NCI-H226 (cell line): Measurements from ENCODE around the gene ZNF229.
A peak's percentile ranks its signal among the peaks of the same experiment; 100 is the strongest.
"Not testable (repeated sequence)": the region's sequence is repeated elsewhere in the genome, so short reads cannot be mapped to it uniquely, and the experiment has no call there.

Experiments used
- DNase-seq: peaks from one replicate; pipeline ENCODE4 v3.0.0-alpha.2; 2015

ZNF229 gene

DNA sequence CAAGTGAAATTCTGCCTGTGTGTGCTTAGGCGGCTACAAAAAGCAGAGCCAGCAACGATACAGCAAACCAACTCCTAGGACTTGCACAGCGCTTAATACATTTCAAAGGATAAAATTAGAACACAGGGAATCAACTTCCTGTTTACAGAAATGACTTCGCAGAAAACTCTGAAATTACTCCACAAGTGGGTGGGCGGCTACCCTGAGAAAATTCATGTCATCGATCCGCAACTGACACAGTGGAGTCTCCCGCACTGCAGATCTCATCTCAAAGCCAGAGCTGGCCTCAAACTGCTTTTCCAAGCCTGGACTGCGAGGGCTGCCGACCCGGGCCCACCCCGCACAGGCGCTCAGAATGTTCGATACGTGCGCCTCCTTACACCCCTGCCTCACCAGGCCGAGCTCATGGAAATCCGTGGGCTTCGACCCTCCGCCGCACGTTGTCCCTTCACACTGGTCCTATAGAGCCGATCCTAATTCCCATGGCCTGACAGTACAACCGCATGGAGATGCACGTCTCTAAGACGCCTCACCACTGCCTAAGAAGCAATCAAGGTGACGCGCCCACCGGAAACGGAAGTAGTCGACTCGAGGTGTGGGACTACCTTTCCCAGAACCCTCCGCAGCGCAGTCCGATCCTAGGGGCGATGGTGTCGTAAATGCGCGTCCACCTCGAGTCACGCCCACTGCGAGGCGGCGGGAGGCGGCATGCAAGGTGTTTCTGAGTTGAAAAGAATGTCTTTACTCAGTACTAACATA lies at the start of gene ZNF229:
ZNF229 (minus strand) TSS at position 557 of the 759 bp plus-strand sequence. CDS start 5,625 bp downstream, outside the sequence.
- peak; percentile 97 for DNase-seq

DNA sequence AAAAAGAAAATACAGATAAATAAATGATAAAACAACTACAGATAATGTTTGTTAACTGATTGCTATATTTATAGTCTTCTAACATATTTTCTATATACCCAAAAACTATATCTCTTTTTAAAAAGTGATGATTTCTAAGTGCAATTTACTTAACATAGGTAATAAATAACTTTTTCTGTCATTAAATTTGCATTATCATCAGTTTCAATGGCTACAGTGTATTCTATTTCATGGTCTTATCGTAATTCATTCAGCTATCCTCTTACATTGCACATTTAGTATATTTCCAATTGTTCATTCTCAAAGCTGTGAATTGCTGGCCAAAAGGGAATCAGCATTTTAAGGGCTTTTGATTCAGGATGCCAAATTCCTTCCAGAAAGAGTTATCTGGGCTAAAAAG lies 48.4 kb upstream of the ZNF229 start:
- no peak for DNase-seq

DNA sequence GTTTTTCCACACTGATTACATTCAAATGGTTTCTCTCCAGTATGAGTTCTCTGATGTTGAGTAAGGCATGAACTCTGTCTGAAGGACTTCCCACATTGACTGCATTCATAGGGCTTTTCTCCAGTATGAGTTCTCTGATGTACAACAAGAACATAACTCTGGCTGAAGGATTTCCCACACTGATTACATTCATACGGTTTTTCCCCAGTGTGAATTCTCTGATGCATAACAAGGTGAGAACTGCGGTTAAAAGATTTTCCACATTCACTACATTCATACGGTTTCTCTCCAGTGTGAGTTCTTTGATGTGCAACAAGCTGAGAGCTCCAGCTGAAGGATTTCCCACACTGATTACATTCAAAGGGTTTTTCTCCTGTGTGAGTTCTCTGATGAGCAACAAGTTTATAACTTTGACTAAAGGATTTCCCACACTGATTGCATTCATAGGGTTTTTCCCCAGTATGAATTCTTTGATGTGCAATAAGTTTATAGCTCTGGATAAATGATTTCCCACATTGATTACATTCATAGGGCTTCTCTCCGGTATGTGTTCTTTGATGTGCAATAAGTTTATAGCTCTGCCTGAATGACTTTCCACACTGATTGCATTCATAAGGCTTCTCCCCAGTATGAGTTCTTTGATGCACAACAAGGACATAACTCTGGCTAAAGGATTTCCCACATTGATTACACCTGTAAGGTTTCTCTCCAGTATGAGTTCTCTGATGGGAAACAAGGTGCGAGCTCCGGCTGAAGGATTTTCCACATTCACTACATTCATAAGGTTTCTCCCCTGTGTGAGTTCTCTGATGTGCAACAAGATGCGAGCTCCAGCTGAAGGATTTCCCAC lies 28.5 kb upstream of the ZNF229 start:
- DNase-seq = peak; percentile 18

DNA sequence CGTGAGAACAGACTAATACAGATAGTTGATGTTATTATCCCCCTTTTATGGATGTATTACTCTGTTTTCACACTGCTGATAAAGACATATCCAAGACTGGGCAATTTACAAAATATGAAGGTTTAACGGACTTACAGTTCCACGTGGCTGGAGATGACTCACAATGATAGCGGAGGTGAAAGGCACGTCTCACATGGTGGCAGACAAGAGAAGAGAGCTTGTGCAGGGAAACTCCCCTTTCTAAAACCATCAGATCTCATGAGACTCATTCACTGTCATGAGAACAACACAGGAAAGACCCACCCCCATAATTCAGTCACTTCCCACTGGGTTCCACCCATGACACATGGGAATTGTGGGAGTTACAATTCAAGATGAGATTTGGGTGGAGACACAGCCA lies 20.5 kb upstream of the ZNF229 start:
- DNase-seq = not testable (repeated sequence)

DNA sequence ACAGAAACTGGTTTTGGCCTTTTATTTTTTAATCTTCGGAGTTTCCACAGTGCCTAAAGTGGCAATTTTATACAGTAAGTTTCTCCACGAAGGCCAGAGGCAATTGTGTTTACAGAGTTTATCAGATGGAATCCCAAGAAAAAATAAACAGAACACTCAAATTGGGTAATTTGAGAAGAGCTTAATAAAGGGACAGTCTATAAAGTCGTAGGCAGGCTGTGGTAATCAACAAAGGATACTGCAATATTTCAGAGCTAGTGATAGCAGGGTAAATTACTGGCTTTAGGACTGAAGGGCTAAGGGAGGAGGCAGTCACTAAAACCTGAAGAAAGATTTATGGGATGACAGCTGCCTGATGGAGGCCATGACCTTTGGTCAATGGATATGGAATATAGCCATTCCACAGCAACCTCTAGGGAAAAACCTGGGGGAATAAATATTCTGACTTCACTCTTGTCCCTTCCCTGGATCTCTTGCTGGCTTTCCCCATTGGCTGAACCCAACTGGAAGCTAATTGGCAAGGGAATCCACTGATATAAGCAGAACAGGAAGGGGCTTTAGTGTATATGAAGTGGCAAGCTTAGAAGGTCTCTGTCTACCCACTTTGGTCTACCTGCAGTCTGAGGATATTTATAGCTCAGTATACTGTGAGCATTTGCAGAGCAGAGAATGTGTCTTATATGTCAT lies 14.5 kb upstream of the ZNF229 start:
- not testable (repeated sequence) for DNase-seq

DNA sequence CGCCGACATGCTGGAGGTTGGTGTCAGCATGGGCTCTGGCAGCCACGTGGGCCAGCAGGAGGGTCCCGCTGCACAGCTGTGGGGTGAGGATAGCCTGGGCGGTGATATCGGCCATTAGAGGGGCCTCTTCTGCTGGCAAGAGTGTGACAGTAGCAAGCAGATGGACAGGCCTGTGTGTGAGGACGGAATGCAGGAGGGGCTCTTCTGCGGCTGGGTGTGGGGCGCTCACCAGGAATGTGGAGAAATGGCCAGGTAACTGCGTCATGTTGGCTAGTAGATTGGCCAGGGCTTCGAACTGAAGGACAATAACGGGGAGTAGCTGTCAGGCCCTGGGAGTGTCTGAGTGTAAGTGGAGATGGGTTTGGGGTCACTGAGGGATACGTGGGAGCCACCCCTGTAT lies 7.7 kb upstream of the ZNF229 start:
- not testable (repeated sequence) for DNase-seq

DNA sequence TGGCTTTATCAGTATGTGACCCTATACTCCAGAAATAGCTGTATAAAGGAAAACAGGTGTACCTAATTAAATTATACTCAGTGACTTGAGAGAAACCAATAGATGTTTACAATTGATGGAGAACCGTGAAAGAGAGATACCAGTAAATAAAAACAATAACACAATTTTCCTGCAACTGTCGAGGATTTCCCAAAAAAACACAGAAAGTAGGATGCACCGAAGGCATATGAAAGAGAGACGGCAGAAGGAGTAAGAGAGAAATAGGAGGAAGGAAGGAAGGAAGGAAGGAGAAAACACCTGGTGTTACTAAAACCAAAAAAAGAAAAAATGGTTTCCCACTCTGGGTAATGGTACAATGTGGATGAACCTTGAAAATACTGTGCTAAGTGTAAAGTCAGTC lies 6.8 kb upstream of the ZNF229 start:
- no peak for DNase-seq

DNA sequence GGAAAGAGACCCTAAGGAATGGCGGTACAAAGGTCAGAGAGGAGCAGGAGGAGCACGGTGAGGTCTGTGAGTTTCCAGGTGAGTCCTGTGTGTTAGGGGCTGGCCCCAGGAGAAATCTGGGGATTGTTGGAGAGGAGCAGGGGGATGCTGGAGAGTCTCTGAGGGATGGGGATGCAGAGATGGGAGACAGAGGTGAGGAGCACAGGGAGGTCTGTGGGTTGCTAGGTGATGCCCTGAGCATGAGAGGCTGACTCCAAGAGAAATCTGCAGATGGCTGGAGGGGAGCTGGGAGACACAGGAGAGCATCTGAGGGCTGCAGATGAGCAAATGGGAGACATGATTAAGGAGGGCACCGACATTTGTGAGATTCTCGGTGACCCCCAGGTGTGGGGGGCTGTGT lies 4.1 kb upstream of the ZNF229 start:
- DNase-seq = no peak

DNA sequence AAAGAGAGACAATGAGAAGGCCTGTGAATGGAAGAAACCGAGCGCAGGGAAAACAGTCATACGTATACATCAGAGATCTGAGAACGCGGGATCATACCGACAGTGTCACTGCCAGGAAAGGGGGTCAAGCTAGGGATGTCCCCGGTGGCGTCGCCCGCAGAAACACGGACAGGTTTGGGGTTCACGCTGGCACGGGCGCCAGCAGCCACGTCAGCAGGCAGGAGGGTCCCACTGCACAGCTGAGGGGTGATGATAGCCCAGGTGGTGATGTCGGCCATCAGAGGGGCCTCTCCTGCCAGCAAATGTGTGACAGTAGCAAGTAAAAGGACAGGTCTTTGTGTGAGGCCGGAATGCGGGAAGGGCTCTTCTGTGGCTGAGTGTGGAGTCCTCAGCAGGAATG lies 3.4 kb upstream of the ZNF229 start:
- DNase-seq = no peak

DNA sequence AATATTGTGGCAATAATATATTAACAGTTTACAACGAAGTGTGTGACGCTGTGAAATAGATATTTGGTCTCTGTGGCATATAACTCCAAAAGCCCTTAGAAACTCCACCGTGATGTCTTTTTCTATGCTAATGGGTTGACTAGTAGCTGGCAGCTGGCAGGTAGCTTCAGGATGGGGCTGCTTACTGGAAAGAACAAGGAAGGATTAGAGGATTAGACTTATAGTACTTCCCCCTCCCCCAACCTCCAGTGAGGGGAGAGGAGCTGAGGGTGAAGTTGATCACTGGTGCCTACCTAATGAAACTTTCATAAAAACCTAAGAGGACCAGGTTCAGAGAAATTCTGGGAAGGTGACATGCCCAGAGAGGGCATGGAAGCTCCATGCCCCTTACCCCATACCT lies 9.8 kb downstream of the ZNF229 start:
- DNase-seq = no peak

DNA sequence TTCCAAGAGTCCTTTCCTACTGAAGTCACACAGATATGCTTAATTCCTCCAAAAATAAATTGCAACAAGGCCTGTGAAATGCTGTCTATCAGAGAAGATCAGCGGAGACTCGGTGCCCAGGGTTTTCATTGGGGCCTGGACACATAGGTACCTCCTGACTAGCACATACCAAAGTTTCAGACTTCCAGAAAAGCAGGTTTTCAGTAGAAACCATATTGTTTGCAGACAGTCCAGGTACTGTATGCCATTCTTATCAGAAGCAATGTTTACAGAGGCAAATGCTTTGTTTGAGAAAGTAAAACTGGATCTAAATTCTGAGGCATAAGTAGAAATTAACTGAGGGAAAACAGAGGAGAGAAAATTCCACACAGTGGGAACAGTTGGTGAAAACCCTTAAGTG lies 12.8 kb downstream of the ZNF229 start:
- DNase-seq = no peak

DNA sequence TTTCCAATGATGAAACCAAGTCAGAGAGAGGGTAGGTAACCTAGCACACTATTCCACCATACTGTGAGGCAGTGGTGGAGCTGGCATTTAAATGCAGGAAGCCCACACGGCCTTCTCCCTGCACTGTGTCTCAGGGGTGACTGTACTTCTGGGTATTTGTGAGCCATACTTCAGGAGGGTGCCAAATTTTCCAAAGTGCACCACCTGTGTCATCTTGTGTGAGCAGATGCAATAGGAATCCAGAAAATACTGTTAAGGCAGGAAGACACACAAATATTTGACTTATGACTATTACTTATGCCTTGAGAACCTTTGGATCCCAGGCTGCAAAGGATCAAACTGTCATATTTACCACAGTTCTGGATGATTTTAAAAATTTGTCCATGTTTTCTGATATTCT lies 17.3 kb downstream of the ZNF229 start:
- peak; percentile 44 for DNase-seq

DNA sequence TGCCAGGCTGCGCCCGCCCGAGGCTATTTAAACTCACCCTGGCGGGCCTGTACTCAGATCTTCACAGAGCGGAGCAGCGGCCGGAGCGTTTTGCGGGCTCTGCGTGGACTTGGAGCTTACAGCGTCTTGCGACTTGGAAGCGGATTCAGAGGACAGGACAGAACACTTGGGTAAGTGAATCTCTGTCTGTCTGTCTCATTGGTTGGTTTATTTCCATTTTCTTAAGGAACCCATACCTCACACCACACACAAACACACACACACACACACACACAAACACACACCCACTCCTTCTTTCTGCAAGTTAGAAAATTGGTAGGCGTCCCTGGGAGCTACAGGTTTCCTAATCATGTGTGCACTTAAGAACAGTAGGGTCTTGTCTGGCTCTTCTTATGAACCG lies 32.7 kb downstream of the ZNF229 start:
- not testable (repeated sequence) for DNase-seq

DNA sequence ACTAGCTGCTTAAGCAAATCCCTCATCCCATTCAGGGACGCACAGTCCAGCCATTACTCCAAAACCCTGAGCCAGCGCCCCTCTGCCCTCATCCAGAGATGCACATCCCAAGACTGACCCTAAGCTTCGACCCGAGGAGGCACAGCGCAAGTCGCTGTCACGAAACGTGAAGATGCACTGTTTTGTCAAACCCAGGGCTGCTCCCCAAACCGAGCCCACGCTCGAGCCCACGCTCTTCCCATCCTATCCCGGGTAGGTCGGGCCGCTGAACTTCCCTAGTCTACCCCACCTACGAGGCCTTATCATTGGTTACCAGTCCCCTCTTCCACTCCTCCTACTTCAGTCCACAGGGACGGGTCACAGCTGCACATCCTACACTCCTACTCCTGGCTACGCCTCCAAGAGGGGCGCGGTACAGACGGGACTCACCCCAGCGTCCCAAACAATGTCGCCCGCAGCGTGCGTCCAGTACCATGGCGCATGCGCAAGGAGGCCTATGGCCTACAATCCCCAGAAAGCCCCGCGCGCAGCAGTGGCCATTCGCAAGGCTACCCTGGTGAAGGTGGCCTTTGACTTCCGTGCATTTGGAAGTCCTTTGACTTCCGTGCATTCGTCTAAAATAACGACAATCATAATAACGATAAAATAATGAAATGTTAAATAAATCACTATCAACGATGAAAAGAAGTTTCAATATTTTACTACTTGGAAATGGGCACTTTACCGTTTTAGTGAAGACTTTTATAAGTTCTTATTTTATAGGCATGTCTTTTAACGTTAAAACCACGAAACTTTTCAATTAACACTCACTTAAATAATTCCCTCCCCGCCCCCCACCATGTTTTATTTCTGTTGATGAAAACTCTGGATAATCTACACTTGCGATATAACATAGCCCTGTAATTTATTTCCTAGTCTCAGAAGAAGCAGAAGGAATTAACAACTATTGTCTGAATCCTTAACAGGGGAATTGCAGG lies 46.8 kb downstream of the ZNF229 start, which contains the start of gene ZNF285:
ZNF285 (minus strand) TSS at position 470 of the 977 bp plus-strand sequence. CDS start 4,395 bp downstream, outside the sequence.
- DNase-seq = peak; percentile 68

DNA sequence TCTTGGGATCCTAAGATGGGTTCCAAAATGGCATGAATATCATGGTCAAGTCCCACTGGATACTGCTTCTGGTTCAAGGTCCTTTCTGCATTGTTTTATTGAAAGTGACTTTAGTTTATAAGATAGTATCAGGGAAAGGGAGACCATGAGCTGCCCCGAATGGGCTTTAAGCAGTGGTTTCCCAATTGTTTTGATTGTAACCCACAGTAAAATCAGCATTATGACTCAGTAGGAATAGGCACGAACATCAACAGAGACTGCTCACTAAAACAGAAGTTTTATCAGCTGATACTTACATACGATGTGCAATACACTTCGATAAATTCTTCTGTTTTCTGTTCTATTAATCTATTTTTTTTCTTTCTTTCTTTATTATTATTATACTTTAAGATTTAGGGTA lies 59.0 kb downstream of the ZNF229 start:
- DNase-seq = not testable (repeated sequence)
